Activated CD8-positive, alpha-beta memory T cell treated with anti-CD3 and anti-CD28 coated beads for 48 hours (primary cell): ENCODE data around the gene CFAP61.

Experiments used
- DNase-seq, 3 experiments: peaks; one replicate each; pipeline ENCODE4 v3.0.0-alpha.2; 2020; ENCODE audit warnings: low read depth in 2 of 3, low spot score in 2 of 3

The CFAP61 gene

DNA sequence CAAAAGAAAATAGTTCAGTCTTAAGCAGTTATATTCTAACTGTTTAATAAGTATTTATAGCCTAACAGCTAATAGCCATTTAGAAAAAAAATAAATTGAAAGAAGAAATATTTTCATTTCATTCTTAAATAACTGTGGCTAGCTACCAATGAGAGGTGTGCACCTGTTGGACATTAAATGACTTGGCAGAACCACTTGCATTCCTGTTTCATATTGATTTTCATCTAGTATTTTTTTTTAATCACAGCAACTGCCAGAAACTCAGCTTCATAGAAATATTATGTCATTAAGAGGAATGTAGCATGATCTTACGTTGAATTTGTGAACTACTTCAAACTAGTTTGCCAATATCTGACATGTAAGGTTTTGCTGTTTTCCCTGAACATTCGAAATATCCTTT, 25.0 kb upstream of the CFAP61 start:
- DNase-seq: no peak

DNA sequence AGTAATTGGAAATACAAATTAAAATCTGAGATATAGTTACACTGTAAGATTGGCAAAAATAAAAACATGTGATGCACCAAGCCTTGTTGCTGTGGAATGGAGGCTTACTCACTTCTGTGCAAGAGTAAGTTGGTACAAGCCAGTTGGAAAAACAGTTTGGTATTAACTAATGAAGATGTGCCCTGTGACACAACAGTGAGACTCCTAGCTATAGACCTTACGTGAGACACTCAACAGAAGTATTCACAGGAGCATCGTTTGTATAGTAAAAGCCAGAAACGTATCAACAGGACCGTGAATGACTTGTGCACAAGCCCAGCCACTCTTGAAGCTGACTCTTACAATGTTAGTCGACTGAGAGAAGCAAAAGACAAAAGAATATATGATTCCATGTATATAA, 20.5 kb upstream of the CFAP61 start:
- DNase-seq: no peak

- DNase-seq: no peak
Observed at GRCh38 chr20:20034486-20034885, 17.8 kb upstream of the CFAP61 start.

DNA sequence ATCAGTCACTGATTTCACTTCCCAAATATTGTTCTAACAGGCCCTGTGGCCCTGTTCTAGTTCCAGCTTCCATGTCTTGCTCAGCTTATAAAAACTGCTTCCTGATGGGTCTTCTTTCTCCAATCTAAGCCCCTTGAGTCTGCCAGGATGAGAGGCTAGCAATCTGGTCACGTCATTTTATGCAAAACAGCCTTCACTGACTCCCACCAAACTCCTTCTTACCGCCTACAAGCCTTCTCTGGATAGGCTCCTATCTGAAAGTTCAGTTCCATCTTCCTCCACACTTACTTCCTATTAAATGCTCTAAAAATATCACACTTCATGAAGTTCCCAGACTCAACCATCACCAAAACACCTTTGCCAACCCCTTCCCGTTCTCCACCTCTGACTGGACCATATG, 15.6 kb upstream of the CFAP61 start:
- DNase-seq: no peak

DNA sequence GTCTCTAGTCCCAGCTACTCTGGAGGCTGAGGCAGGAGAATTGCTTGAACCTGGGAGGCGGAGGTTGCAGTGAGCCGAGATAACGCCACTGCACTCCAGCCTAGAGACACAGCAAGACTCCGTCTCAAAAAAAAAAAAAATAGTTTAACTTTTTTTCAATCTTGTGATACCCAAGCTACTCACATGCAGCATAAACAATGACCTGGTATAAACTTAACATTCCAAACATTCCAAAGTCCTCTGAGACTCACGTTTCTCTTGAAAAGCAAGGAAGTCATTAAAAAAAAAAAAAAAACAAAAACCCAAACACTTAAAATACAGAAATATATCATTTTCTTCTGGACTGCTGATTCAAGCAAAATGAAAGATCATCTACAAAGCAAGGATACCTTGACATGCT, 14.4 kb upstream of the CFAP61 start:
- DNase-seq: no peak

DNA sequence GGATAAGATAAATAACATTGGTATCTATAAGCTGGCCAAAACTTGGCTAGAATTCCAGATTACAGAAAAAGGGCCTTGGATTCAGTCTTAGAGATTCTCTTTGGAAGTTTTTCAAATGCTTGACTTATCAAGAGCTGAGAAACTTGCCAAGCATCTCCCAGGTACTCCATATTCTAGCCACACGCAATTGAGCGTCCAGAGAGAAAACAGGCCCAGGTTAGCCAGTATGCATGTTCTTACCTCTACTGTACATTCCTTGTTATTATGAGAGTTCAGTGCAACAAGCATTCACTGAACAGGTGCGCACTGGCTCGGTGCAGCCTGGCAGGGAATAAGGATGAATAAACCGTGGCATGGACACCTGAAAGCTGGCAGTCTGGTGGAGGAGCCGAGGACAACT, 13.7 kb upstream of the CFAP61 start:
- no peak for DNase-seq

- no peak for DNase-seq
Observed at GRCh38 chr20:20039752-20040387, 12.5 kb upstream of the CFAP61 start.

GRCh38 chr20:20051767-20052073, 612 bp upstream of the CFAP61 start:
- no peak for DNase-seq

- no peak for DNase-seq
Observed at GRCh38 chr20:20060234-20060998, 8.1 kb downstream of the CFAP61 start.

DNA sequence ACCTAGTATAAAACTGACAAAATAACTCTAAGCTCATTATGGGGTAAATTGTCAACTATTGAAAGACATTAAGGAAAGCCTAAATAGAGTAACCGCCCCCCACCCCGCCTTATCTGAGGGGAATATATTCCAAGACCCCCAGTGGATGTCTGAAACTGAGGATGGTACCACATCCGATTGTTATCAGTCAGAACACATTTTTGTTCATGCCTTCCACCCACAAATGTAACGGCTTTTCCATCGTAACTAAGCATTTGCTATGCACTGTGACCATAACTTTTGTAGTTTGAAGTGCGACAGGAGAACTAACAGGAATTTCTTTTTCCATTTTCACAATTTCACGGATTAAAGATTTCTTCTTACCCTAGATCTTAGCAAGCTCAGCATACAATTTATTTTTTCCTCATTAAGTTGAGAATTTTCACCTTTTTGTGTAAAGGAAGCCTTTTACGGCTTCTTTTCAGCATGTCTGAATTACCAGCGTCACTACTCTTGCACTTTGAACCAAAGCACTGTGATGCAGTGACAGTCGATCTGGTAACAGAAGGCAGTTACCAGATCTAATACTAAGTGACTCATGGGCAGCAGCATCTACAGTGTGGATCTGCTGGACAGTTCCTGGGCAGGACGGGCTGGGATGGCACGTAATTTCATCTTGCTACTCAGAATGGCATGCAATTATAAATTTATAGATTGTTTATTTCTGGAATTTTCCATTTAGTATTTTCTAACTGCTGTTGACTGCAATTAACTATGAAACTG, 11.8 kb downstream of the CFAP61 start:
- DNase-seq: no peak

DNA sequence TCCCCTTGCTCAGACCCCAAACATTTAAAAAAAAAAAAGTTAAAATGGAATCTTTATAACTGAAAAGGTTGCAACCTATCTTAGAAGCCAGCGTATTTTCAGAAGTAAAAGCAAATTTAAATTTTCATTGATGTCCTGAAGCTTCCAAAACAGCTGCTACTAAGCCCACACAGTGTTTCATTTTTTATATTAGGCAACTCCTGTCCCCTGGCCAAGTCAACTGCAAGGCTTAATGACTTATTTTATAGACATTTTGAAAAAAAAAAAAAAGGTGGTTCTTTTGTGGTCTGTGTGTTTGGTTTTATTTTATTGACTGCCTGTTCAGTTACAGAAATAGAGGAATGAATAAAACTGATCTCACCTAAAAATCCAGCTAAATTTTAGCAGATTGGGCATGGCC, 13.0 kb downstream of the CFAP61 start:
- no peak for DNase-seq

- DNase-seq: no peak
Observed at GRCh38 chr20:20070871-20071726, 18.8 kb downstream of the CFAP61 start.

DNA sequence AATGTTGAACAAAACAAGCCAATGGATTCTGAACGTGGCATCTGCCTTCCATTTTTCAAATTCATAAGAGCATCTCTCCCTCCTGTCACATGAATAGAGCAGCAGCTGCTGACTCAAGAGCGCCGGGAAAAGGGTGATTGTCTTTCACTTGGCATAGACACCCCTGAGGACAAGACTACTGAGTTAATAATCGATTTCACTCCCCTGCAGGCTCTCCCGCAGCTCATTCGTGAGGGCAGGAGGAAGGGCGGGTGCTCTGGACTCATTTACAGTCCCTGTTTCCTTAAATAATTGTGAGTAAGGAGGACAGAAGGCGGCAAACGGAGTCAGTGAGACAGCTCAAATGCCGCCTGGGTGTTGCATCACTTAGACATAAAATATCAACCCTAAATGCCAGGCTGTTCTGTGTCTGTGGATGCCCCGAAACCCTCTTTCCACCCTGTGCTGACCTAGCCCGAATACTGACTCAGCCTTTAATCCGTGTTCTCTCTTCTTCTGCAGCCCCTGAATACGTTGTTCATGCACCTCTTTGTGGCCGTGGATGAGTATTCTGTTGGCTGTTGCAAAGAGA, 21.6 kb downstream of the CFAP61 start:
- DNase-seq: no peak

DNA sequence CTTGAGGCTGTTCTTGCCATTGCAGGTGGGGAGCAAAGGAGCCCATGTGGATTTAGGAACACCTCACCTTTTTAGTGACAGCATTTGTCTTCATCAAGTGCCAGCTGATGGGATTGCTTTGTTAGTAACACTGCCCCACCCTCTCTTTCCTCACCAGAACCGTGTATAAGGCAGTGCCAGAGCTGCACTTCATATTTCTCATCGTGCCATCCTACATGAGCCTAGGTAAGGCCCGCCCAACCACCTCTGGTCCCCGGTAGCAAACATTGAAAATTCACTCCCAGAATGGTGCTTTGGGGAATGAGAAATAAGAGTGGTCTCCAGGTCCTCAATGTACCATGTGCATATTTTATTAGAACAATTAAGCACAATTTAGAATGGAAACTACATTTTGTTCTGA, 22.7 kb downstream of the CFAP61 start:
- no peak for DNase-seq

DNA sequence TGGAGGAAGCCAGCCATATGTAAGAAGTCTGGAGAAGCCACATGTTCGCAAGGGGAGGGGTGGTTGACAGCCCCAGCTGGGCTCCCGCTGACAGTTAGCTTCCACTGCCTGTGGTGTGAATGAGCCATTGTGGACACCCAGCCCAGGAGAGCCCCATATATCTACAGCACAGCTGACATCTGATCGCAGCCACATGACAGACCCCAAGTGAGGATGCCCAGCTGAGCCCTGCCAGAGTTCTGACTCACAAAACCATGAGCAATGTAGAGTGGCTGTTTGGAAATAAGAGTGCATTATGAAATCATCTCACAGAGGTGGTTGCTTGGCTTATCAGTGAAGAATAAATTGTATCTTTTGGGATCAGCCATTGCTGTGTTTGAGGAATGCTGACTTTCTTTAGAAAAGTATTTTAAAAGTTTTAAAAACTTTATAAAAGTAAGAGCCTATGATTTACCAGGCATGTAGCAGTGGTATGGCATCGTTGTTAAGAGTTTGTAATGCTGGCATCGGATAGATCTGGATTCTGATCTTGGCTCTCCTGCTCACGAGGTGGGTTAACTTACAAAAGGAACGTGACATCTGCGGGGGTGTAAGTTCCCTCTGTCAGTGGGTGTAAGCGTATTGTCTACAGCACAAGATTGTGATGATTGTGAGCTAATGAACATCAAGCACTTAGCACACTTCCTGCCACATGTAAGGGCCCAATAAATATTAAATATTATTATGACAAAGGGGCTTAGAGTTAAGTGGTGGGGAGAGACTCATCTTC, 24.1 kb downstream of the CFAP61 start:
- DNase-seq: no peak

GRCh38 chr20:20078041-20078440, 25.7 kb downstream of the CFAP61 start:
- no peak for DNase-seq

GRCh38 chr20:20079102-20079784, 26.9 kb downstream of the CFAP61 start:
- DNase-seq: no peak

- DNase-seq: no peak
Observed at GRCh38 chr20:20083807-20084206, 31.5 kb downstream of the CFAP61 start.

GRCh38 chr20:20084296-20084752, 32.0 kb downstream of the CFAP61 start:
- DNase-seq: no peak

GRCh38 chr20:20085071-20085470, 32.7 kb downstream of the CFAP61 start:
- DNase-seq: no peak
